ENCODE results near the gene BAIAP2.

The BAIAP2 gene

DNA sequence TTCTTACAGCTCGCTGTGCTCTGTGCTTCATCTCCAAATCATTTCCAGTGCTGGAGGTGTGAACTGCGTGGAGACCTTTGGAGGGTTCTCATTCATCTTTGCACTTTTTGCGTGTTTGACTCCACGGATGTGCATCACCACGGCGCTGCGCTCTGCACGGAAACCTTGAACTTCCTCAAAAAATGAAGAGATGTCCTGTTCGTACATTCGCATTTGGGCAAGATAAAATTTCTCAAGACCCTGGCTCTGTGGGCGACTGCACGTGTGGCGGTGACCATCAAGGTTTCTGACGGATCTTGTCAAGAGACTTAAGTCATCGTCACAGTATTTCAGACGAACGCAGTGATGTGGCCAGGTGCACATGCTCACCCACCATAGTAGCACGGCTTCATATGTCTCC is 120.0 kb downstream of the BAIAP2 start:
- TF ChIP-seq, protein P1, sequence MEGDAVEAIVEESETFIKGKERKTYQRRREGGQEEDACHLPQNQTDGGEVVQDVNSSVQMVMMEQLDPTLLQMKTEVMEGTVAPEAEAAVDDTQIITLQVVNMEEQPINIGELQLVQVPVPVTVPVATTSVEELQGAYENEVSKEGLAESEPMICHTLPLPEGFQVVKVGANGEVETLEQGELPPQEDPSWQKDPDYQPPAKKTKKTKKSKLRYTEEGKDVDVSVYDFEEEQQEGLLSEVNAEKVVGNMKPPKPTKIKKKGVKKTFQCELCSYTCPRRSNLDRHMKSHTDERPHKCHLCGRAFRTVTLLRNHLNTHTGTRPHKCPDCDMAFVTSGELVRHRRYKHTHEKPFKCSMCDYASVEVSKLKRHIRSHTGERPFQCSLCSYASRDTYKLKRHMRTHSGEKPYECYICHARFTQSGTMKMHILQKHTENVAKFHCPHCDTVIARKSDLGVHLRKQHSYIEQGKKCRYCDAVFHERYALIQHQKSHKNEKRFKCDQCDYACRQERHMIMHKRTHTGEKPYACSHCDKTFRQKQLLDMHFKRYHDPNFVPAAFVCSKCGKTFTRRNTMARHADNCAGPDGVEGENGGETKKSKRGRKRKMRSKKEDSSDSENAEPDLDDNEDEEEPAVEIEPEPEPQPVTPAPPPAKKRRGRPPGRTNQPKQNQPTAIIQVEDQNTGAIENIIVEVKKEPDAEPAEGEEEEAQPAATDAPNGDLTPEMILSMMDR (conservative IDR thresholded peaks at IDR 0.05): no peak
- no peak overlapping the region for H3K27ac ChIP-seq

DNA sequence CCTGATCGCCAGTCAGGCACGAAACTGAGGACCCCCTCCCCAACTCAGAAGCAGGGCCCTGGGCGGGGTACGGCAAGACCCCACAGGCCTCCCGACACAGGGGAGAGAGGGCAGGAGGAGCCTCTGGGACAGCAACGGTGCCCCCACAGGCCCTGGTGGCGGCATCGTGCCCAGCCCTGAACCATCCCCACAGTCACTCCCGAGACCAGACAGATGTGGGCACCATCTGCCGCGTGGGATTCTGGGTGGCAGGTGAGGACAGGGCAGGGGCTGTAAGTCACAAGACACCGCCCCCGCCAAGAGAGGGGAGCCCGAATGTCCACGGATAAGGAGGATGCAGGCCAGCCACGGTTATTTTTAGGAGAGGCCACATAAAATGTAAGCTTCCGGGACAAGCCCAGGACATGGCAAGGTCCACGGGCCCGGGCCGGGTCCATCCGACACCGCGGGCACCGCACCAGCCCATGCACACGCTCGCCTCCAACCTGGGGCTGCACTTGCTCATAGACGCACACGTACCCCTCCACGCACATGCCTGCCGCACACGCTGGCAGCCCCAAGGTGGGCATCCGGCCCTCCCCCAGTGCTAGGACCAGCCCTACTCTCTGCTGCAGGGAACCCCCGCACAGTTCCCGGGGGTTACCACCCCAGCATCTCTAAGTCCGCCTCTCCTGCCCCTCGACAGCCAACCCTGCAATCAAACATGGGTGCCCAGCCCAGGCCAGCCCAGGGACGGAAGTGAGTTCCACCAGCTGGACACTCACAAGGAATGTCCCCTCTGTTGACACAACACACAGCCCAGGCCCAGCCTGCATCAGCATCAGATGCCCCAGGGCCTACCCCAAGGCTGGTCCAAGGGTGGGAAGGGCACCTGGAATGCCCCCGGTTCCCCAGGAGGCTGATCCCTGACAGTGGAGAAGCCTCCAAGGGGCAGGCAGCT is 122.2 kb downstream of the BAIAP2 start:
- H3K27ac ChIP-seq: no peak overlapping the region
- TF ChIP-seq, protein P1 (conservative IDR thresholded peaks at IDR 0.05): no peak

DNA sequence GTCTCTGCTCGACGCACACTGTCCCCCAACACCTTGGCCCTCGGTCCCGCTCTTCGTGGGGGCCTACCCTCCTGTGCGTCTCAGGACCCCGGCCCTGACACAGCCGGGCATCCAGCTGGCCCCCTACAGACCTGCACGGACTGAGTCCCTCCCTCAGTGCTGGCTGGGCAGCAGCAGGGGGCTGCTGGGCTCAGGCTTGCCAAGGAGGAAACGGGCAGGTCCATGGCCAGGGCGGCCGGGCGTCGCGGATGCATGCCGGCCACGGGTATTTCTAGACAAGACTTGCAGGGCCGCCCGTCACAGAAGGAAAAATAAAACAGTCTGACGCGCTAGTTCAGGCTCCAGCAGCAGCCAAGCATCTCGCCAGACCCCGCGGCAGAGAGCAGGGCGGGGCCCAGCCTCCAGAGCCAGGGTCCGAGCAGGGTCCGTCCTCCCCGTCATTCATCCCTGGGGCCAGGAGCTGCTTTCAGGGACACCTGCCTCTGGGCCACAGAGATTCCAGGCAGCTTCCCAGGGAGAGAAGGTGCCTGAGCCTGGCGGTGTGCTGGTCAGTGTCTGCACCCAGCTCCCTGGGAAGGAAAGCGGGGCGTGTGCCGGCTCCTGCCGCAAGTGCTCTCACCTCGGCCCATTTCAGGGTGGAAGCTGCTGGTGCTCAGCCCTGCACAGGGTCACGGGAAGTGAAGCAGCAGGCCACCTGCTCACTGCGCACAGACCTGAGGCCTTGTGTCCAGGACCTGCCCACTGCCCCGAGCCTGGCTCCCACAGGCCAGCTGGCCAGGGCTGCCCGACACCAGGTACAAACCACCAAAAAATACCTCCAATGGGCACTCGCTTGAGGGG is 123.1 kb downstream of the BAIAP2 start:
- H3K27ac ChIP-seq: no peak overlapping the region
- TF ChIP-seq, protein P1 (conservative IDR thresholded peaks at IDR 0.05): no peak

DNA sequence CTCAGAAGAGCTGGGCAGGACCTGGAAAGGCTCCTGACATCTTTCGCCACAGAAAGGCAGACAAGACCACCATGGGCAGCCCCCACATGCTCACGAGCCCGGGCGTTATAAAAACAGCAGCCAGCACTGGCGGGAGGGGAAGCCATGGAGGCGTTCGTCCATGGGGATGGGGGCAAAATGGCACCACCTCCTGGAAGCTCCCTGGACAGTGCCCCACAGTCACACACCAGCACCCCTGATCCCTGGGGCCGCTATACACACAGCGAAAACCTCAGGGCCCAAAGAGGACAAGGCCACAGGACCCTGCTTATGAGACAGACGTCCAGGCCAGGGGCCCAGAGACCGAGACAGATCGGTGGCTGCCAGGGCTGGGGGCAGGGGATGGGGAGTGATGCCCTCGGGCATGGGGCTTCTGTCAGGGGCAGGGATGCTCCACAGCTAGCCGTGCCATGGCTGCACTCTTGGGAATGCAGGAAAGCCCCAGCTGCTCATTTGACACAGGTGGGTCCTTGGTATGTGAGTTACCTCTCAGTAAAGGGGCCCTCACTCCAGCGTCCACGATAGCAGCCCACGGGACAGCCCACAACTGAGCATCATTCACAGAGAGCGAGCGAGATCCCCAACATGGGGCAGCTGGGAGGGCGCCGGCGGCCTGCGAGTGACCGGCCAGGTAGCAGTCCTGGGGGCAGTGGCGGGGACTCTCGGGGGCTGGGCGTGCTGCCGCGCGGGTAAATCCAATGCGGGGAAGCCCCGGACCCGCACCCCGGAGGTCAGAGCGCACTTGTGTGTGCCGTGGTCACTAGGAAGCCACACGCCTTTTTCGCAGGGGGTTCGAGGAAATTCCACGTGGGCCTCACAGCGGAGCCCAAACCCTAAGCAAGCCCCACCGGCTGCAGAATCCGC is 124.0 kb downstream of the BAIAP2 start:
- TF ChIP-seq, protein P1 (conservative IDR thresholded peaks at IDR 0.05): no peak
- H3K27ac ChIP-seq: no peak overlapping the region

DNA sequence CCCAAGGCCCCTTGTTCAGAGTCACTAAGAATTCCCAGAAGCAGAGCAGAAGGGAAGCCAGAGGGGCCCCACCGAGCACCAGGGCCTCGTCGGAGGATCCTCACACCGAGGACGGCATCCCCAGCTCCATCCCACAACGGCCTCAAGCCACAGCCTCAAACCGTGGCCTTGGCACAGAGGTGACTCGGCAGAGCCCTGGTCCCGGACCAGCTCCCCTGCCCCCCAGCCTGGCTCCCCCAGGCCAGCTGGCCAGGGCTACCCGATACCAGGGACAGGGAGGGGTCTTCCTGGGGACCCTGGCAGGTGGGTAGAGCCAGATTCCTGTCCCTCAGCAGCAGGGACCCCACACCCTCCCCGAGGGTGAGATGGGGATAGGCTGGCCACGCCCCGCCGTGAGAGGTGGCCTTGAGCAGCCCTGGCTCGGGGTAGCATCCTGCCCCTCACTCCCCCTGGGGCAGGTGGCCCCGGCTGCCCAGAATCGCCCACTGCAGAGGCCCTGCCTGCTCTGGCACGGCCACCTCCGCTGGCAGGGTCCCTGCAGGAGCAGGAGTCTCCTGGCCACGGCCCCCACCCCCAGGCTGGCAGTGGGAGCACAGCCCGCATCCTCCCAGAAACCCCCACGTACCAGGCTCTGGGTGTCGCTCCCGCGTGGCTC is 124.8 kb downstream of the BAIAP2 start:
- H3K27ac ChIP-seq: no peak overlapping the region
- TF ChIP-seq, protein P1 (conservative IDR thresholded peaks at IDR 0.05): no peak

DNA sequence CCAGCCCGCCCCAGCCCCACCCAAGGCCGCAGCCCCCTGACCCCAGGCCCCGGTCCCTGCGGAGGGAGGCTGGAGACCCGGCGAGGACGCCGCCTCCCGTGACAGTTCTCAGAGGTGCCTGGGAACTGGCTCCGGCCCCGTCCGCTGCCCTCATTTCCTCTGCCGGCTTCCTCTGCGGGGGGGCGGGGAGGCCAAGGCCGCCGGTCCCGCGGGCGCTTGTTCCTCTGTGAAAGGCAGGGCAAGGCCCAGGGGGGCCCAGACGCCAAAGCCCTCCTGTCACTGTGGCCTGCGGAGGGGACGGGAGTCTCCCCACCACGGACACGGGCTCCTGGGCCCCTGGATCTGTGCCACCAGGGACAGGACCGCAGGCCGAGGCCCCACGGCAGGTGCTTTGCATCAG is 125.4 kb downstream of the BAIAP2 start:
- no peak overlapping the region for H3K27ac ChIP-seq
- TF ChIP-seq, protein P1 (conservative IDR thresholded peaks at IDR 0.05): no peak
